NCI-H2029 treated with DMSO at 0.1 percent for 48 hours (cell line): ENCODE data around the gene TPRG1.
A peak's percentile ranks its signal among the peaks of the same experiment; 100 is the strongest.
"Not testable (repeated sequence)": the region's sequence is repeated elsewhere in the genome, so short reads cannot be mapped to it uniquely, and the experiment has no call there.

ENCODE experiments used
- DNase-seq: peaks from one replicate; lab custom pipeline; 2025; lab: John Stamatoyannopoulos, UW

The TPRG1 gene

DNA sequence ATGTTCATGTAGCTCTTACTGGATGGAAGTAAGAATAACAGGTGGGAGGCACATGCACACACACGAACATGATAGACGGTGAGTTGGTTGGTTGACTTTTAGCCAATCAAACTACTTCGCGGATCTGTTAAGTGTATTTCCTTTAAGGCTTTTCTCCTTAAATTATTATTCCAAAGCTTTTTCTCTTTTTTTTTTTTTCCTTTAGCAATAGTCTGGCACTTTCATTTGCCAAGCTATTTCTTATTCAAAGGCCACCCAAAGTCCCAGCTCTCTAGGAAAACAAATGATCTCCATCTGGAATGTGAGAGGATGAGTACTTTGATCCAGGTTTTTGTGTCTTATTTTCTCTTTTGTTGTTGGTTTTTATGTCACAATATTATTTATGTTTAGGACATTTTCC is 141.1 kb downstream of the TPRG1 start:
- no peak for DNase-seq

DNA sequence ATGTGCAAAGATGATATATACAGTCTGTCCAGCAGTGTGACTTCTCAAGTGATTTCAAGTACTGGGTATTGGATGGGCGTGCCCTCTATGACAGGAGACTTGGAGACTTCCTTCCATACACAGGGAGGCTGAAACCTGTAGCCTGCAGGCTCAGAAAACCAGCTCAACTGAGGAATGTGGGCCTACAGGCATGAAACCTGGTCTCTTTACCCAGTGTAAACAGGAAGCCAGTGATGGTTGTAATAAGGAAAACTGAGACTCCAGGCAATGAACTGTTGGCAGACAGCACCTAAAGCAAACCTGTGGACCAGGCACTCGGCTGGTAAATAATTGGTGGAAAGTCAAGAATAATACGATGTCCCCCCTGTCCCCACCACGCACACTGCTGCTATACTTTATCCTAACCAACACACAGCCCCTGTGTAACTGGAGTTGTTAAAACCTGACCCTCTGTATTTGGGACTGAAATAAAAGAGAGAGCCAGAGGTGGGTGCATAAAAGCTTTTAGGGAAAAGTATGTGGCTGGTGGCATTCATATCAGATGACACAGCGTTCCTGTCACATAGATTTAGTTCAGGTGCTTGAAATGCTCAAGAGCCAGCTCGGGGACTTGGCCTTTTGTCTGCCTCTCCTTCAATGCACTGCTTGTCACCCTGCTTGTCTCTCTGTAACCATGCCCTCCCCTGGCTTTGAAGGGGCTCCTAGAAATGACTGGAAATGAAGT is 144.7 kb downstream of the TPRG1 start:
- DNase-seq, result peak; percentile 90

DNA sequence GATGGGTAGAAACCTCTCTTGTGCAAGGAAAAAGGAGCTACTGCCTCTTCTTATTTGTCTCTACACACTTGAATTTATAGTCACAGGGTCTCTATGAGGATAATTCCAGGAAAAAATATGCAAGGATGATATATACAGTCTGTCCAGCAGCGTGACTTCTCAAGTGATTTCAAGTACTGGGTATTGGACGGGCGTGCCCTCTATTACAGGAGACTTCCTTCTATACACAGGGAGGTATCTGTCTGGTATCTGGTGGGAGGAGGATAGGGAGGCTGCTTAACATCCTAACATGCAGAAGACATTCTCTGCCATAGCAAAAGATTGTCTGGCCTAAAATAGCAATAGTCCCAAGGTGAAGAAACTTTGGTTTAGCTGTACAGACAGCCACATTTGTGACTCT is 146.1 kb downstream of the TPRG1 start:
- peak; percentile 26 for DNase-seq

DNA sequence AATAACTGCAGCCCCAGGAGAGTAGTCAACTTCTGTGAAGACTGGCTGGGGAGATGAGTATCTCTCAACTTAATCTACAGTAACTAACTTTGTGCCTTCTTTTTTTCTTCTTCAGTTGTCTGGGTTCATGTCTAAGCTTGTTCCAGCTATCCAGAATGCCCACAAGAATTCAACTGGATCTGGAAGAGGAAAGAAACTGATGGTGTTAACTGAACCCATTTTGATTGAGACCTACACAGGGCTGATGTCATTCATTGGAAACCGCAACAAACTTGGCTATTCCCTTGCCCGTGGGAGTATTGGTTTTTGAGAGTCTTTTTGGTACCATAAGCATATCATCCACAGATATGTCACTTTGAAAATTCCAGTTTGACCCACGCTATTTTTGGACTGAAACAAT is 148.7 kb downstream of the TPRG1 start:
- no peak for DNase-seq

DNA sequence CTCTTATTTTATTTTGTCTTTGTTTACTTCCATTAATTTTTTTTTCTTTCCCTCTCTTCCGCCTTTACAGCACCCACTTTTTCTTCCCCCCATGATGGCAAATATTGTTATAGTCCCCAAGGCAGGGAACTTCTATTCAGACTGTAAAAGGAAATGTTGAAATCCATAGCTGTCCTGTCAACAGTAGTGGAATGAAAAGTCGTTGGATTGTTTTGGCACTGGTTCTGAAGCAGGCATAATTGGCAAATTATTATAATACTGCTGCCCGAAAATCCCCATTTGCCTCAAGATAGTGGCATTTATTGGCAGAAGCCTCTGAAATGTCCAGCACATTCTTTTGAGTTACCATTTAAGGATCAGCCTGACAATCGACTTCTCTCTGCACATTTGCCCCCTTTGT is 150.6 kb downstream of the TPRG1 start:
- no peak for DNase-seq

DNA sequence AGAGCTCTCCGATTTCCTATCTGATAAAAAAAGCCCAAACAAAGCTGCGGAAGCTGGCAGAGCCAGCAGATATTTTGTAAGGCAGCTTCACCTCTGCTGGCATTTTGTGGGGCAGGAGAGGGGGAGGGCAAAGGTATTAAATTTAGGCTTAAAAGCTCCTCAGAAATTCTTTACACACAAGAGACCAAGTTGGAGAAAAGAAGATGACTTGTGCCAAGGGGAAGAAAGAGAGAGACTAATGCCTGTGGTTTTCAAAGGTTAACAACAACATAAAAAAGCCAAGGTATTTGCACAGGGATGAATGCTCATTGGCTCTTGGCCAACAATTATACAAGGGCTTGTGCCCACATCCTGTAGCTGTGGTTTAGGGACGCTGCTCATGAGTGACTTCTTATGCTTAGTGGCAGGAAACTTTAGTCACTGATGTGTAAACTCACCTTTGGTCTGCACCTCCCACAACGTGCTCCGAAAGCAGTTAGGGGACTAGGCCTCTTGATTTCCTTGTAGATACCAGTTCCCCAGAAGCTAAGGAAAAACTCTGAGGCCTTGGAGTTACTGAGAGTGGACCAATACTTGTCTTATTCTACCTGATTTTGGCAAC is 152.9 kb downstream of the TPRG1 start:
- DNase-seq, result peak; percentile 97

DNA sequence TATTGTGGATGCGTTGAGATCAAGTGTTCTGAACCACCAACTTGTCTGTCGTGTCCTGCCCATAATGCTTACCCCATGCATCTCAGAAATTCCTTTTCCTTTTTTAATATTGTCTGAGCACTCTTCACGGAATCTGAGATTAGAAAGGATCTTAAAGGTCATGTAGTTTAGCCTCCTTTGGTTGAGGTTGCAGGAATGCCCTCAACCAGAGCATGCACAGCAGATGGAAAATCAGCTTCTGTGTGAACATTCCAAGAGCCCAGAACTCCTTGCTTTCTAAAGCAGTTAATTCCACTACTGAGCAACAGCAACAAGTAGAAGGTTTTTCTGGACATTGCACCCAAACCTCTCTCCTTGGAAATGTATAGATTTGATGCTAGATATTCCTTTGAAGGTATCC is 153.7 kb downstream of the TPRG1 start:
- DNase-seq, result no peak

DNA sequence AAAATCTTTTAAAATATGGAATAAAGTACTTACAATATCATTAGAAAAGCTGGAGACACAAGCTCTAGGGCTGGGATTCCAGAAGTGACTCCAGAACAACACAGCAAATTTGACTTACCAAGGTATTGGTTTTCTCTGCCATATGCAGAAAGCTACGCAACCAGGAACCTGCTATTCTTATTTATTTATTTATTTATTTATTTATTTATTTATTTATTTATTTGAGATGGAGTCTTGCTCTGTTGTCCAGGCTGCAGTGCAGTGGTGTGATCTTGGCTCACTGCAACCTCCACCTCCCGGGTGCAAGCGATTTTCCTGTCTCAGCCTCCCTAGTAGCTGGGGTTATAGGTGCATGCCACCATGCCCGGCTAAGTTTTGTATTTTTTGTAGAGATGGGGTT is 157.9 kb downstream of the TPRG1 start:
- not testable (repeated sequence) for DNase-seq

DNA sequence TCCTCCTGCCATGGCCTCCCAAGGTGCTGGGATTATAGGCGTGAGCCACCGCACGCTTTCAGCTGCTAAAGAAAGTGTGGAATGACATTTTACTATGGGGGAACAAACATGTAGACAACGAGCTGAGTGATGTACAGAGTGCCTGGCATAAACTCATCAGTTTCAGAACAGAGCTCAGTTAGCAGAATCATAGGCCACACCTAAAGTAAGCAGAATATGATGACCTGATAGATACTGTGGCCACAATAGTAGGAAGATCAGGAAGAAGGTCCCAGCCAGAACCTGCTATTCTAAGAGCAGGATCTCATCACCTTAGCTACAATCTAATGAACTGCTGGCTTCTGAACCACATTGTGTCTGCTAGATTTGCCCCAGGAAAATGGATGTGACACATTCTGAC is 158.3 kb downstream of the TPRG1 start:
- no peak for DNase-seq

DNA sequence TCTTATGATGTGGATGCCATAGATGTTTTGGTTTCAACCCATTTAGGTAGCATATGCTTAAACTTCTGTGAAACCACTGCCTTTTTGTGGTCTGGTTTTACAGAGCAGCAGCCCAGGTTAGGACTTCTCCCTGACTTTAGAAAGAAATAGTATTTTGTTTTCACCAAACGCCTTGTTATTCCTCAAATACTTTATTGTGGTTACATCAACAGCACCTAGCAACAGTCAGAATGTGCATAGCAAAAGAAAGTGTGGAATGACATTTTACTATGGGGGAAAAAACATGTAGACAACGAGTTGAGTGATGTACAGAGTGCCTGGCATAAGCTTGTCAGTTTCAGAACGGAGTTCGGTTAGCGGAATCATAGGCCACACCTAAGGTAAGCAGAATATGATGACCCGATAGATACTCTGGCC is 159.2 kb downstream of the TPRG1 start:
- no peak for DNase-seq

DNA sequence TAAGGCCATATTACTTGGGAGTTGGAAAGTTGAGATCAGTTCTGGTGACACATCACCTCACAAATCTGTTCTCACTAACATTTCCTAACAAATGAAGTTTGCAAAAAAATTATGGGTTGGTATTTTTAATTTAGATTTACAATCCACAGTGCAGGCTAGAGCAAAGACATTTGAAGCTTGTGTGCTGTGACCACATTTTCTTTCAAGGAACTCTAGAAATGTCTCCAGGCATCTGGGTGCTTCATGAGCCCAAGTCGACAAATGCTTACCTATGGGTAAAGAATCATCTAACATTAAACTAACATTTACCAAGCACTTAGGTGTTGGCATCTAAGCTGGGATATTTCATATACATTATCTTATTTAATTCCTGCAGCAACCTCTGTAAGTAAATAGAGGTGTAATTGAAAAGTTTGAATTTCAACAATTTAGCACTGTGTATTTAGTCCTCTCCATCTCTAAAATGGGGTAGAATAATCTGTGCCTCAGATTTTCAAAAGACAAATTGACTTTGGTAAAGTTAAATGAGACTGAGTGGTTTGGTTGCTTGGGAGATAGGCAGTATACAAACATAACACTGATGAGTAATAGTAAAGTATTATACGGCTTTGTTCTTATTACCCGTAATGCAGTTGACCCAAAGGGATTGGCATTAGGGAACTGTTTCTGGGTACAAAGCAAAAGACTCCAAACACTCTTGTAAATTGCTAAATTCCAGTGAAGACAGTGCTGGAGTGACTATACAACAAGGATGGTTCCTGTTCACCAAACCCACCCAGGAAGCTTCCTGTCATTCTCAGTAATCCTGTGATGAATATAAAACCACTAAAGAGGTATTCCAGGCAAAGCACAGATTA is 162.5 kb downstream of the TPRG1 start:
- DNase-seq, result no peak

DNA sequence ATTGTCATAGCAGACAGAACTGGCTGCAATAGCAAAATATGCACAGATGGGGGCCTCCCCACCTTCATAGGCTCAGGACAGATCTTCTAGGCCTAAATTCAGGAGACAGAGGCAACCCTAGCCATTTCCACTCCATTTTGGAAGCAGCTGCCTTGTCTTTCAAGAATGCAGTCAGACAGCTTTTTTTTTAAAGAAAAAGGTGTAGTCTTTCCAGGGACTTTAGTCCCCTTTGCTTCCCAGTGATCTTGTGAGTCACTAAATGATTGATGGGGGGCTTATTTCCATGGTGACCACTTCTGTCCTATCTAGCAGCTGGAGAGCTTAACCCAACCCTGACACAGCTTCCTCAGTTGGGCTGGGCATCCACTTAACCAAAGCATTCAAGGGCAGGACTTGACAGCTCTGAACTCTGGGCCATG is 165.9 kb downstream of the TPRG1 start:
- no peak for DNase-seq

DNA sequence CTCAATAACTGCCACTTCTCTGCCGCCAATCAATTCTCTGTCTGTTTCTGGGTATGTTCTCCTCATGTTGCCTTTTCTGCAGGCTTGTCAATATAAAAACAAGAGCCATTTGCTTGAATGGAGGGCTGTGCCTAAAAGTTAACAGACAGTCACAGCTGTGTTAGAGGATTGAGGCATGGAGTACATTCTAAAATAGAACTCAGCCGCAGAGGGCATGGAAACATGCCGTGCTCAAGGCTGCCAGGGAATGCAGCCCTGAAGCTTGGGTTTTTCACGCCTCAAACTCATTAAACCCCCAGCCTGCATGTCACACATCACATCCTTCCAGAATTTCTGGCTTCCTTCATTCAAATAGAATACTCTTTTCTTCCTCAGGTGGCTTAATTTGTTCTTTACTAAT is 166.6 kb downstream of the TPRG1 start:
- DNase-seq, result no peak

DNA sequence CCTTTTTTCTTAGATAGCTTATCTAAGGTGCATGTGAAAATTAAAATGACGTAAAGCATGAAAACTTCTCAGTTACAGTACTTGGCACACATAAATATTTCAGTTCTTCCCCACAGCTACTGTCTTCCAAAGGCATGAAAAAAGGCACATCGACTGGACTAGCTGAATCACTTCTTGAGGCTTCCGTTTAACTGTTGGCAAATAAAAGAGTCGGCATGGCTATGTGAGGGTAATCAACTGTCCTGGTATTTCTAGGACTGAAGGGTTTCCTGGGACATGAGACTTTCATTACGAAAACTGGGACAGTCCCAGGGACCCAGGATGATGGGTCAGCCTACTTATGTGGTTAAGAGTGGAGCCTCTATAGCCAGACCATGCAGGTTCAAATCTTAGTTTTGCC is 168.2 kb downstream of the TPRG1 start:
- no peak for DNase-seq

DNA sequence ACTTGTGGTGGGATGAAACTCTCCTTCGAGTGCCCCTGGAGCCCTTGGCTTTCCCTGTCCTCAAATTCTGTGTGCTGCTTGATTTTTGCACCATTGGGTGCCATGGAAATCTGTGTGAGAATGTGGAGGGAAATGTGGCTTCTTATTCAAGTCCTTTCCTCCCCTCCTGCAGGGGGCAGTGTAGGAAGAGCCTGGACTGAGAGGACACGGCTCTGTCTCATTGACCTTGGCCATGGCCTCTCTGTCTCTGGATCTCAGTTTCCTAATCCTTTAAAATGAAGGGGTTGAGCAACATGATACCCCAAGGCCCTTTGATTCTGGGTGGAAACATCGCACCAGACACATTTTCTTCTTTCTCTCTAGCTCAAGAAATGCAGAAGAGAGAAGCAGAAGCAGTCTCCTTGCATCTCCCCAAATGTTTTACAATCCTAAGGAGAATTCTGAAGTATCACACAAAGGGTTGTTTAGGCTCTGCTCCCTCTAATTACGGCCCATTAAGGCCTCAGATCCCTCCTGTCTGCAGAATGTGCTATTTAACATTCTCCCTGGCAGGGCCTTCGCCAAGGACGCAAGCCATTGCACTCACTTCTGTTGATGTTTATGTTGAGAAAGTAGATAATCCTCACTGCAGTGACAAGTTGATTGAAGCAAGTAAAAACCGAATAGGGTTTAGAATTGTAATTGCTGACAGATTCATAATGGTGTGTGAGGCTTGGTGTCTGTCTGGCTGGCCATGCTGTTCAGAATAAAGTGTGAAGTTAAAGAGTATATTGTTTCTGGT is 169.1 kb downstream of the TPRG1 start:
- DNase-seq, result no peak

DNA sequence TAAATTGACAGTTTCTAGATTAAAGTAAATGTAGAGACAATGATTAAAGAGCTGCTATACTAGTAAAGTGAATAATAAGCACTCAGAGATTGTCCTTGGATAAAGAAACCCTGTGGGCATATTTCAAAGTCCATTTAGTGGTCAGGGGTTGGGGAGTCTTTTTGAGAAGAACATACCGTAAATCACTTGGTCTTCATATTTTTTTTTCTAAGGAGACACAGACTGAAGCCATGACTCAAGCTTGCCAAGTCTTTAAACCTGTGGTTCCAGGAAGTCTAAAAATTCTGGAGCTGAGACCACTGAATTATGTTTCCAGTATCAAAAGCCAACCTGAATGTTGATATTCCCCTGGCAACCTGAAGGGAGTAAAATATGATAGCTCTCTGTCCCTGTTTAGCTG is 171.0 kb downstream of the TPRG1 start:
- DNase-seq, result no peak

DNA sequence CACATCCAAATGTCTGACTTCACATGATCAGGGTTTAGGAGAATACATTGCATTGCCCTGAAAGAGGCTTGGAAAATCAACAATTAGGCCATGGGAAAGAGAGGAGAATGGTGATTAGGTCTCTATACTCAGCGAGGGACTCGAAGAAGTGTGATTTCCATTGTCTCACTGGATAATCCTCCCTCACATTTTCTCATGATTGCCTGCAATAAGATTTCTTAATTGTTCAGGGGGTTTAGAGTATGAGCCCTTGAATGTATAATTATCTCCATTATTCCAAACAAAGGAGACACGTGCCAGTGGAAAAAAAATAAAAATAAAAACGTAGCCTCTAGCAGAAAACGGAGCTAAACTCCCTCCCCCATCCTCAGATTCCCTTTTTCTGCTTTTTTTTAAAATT is 173.2 kb downstream of the TPRG1 start:
- no peak for DNase-seq

DNA sequence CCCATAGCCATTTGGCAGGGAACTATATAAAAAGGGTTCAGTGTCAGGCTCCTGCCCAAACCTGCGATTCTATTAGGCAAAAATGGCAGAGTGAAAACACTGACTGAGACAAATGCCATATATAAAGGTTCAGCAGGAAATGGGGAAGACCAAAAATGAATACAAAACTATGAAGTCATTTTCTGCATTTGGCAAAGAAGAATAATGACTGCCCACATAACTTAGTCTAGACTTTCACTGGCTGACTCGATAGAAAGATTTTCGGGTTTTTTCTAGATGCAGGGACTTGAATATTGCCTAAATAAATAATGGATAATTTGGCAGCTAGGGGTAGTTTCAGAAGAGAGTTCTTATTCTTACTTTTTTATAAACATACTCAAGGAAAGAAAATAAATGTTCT is 178.0 kb downstream of the TPRG1 start:
- DNase-seq, result no peak

DNA sequence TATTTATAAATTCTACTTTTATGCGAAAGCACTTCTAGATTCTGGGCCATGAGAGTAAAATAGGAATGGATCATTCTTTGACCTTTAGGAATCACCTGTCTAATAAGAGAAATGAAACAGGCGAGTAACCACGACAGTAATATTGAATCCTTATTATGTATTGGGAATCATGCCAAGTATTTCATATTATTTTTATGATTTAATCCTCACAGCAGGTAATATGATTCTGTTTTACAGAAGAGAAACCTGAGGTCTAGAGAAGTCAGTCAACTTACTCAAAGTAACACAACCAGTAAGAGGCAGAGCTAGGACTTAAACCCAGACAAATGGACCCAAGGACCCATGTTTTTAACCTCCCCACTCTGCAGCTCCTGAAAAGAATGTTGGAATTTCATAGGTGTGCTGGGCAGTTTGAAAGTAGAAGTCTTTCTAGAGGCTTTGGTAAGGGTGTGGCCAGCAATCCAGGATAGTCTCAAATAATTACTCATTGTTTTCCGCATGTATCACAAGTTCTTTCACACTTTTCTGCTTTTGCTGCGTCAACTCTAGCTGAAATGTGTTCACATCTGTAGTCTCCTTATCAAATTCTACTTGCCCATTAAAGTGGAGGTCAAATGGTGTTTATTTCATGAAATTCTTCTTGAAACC is 181.7 kb downstream of the TPRG1 start:
- no peak for DNase-seq

DNA sequence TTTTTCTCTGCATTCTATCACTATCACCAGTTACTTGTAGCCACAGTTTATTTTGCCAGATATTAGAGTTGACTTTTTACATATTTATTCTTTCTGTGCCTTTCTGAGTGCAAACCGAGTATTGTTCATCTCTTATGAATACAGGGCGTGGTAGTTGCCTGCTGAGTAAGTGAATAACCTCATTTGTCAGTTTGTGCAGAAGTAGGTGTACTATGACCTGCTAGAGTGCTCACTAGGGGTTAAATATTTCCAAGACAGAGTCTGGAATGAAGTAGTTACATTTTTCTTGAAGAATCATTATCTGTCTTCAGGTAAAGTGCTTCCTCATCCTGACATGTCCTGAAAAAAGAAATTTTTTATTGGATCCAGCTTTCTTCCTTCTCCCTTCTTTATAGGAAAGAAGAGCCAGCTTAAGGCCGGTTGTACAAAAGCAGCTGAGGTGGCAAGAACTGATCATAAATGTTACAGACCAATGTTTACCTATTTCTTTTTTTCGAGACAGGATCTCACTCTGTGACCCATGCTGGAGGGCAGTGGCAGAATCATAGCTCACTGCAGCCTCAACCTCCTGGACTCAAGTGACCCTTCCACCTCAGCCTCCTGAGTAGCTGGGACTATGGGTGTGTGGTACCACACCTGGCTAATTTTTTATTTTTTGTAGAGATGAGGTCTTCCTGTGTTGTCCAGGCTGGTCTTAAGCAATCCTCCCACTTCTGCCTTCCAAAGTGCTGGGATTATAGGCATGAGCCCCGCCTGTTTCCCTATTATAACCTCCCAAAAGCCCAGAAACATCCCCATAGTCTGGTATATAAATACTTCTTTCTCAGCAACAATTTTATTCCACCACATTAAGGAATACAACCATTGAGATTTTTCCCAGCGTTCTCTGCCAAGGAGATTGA is 182.5 kb downstream of the TPRG1 start:
- no peak for DNase-seq

DNA sequence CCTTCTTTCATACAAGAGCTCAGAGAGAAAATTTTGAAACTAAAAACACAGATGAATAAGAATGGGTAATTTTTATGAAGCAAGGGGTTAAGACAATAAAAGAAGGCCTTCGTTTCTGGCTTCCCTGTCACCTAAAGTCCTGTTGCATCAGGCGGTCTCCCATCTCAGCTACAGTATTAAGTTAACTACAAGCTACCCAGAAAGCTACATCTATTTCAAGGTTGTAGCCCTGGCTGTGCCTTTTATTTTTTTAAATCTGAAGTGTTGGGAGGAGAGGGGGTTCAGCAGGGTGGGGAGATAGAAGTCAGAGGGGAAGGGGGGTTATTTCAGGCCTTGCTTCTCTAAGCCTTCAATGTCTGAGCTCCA is 183.3 kb downstream of the TPRG1 start:
- no peak for DNase-seq
